ENCODE measurements around the gene ANHX.

Gene ANHX

GRCh38 chr12:133202493-133203343 is 33.0 kb downstream of the ANHX start:
- DNase-seq (ENCODE audit: low spot score): no peak

DNA sequence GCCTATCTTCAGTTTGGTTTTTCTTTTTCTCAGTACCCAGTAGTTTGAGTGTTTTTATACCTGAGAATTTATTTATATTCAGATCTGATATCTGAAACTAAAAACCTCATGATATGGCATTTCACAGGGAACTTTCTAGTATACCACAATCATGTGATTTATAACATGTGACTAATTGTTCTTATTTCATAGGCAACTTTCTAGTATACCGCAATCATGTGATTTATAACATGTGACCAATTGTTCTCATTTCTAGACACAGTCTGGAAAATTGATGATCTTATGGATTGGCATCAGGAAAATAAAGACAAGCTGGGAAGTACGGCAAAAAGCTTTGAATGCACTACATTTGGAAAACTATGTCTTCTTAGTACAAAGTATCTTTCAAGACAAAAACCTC is 33.8 kb downstream of the ANHX start:
- no peak for DNase-seq (ENCODE audit: low spot score)

- no peak for DNase-seq (ENCODE audit: low spot score)
These were observed 42.8 kb downstream of the ANHX start for GRCh38 chr12:133192847-133193246.

DNA sequence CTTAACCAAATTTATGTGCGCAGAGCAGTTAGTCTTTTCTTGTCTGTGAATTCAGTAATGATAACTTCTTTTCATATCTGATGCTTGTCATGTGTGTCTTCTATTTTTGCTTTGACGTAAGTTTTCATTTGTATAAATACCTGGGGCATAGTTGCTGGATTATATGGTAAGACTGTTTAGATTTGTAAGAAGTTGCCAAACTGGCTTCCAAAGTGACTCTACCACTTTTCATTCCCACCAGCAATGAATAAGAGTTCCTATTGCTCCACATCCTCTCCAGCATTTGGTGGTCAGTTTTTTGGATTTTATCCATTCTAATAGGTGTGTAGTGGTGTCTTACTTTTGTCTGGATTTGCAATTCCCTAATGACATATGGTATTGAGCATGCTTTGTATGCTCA is 45.5 kb downstream of the ANHX start:
- DNase-seq (ENCODE audit: low spot score): no peak

DNA sequence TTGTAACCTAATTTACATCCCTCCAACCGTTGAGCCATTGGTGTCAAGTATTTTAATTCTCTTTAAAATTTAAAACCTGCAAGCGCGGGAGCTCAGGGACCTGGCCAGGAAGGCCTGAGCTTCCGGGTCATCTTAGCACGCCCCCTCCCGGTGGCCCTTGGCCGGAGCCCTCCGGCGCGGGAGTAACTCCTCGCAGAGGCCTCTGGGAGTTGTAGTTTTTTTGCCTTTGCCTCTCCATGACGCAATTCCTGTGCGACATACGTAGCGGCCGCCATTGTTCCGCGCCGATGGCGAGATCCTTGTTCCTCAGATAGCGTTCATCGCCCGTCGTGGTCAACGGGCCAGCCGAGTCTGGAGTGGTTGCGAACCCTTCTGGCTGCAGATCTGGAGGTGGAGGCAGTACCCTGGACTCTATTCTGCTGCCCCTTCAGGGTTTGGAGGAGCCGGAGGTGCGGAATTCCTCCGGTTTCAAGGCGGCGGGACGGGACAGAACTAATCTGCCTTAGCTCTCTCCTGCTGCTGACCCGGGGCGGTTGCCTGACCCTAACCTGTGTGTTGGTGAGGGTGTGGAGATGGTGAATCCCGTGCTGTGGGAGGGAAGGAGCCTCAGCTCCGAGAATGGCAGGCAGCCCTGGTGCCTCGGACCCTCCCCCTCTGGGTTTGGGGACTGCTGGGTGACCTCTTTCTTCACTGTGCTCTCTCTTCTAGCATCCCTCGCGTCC is 54.3 kb downstream of the ANHX start, which contains the start of gene ZNF268:
Gene ZNF268 (plus strand): TSS at position 258 of the 722 bp plus-strand sequence. CDS start 503 bp downstream, outside the sequence.
- peak; percentile 92 for DNase-seq (ENCODE audit: low spot score)

DNA sequence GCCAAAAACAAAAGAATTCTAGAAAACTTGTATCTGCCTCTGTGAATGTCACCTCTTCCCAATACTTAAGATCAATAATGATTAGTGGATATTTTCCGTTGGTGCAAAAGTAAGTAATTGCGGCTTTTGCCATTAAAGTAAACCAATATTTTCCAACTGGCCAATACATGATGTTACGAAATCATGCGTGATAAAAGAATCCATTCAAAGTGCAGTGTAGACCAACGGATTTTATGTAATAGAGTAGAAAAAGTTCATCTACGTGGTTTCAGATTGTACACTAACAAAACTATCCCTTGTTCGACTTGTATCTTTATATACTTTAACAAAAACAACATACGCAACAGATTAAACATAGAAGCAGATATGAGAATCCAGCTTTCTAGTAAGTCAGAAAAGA is 55.0 kb downstream of the ANHX start:
- DNase-seq (ENCODE audit: low spot score): no peak

GRCh38 chr12:133174901-133175300 is 60.8 kb downstream of the ANHX start:
- DNase-seq (ENCODE audit: low spot score): no peak

DNA sequence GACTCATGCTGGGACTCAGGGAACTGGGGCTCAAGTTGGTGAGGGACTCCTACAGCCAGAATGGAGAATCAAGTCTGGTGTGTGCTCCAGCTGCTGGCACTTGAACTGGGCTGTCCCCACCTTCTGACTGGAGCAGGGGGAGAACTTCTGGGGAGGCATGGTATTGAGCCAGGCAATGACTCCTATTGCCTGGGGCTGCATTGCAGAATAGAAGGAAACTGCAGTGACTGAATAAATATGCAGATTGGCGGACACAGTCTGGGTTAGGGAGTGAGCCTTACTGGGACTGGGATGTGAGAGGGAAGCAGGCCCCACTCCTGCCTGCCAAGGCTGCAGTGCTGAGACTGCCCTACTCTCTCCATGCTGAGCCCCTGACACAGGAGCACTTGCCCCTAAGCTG is 63.2 kb downstream of the ANHX start:
- DNase-seq (ENCODE audit: low spot score): no peak

All from kidney tubule cell (primary cell).